Kidney tubule cell (primary cell): Measurements from ENCODE around the gene RNF38.
"Not testable (repeated sequence)": the region's sequence is repeated elsewhere in the genome, so short reads cannot be mapped to it uniquely, and the experiment has no call there.

Experiments
- DNase-seq: peaks from one replicate; pipeline ENCODE4 v3.0.0-alpha.2; 2018; ENCODE audit warnings: low spot score

Gene RNF38

GRCh38 chr9:36399980-36400331 lies at the start of gene RNF38:
Gene RNF38 (minus strand): TSS chr9:36400269. CDS start chr9:36400108, 161 bp downstream.
- DNase-seq: no peak

GRCh38 chr9:36448555-36448954 lies 48.5 kb upstream of the RNF38 start:
- not testable (repeated sequence) for DNase-seq

- no peak for DNase-seq
These were observed 47.9 kb upstream of the RNF38 start for GRCh38 chr9:36448017-36448416.

GRCh38 chr9:36446678-36447077 lies 46.6 kb upstream of the RNF38 start:
- not testable (repeated sequence) for DNase-seq

- no peak for DNase-seq
These were observed 45.8 kb upstream of the RNF38 start for GRCh38 chr9:36445800-36446361.

GRCh38 chr9:36444203-36444602 lies 44.1 kb upstream of the RNF38 start:
- no peak for DNase-seq

- peak; percentile 29 for DNase-seq
These were observed 43.5 kb upstream of the RNF38 start for GRCh38 chr9:36443581-36443980.

- DNase-seq: no peak
These were observed 42.6 kb upstream of the RNF38 start for GRCh38 chr9:36442710-36443109.

- no peak for DNase-seq
These were observed 41.9 kb upstream of the RNF38 start for GRCh38 chr9:36441966-36442365.

GRCh38 chr9:36438536-36439236 lies 38.6 kb upstream of the RNF38 start:
- no peak for DNase-seq

GRCh38 chr9:36437790-36438189 lies 37.7 kb upstream of the RNF38 start:
- no peak for DNase-seq

GRCh38 chr9:36436909-36437308 lies 36.8 kb upstream of the RNF38 start:
- DNase-seq: no peak

GRCh38 chr9:36433386-36433785 lies 33.3 kb upstream of the RNF38 start:
- DNase-seq: no peak

- no peak for DNase-seq
These were observed 31.0 kb upstream of the RNF38 start for GRCh38 chr9:36431078-36431477.

GRCh38 chr9:36426945-36427344 lies 26.9 kb upstream of the RNF38 start:
- DNase-seq: no peak

GRCh38 chr9:36426348-36426747 lies 26.3 kb upstream of the RNF38 start:
- no peak for DNase-seq

- no peak for DNase-seq
These were observed 24.4 kb upstream of the RNF38 start for GRCh38 chr9:36424289-36425055.

GRCh38 chr9:36423206-36423605 lies 23.1 kb upstream of the RNF38 start:
- no peak for DNase-seq

GRCh38 chr9:36416890-36417289 lies 16.8 kb upstream of the RNF38 start:
- DNase-seq: no peak

GRCh38 chr9:36415822-36416525 lies 15.9 kb upstream of the RNF38 start:
- DNase-seq: no peak

- DNase-seq: not testable (repeated sequence)
These were observed 11.3 kb upstream of the RNF38 start for GRCh38 chr9:36411410-36411809.

- DNase-seq: not testable (repeated sequence)
These were observed 9.0 kb upstream of the RNF38 start for GRCh38 chr9:36409076-36409475.
